GM21515 (cell line): Measurements from ENCODE around the gene KIRREL1.

Experiments used
- ATAC-seq: cut with Tn5 transposase; IDR thresholded peaks from one replicate; pipeline ENCODE4 v1.9.1; 2021; ENCODE audit not compliant: unreplicated experiment

Gene KIRREL1

GRCh38 chr1:157971769-157972168, 21.7 kb upstream of the KIRREL1 start:
- no peak for ATAC-seq

- ATAC-seq: no peak
Observed at GRCh38 chr1:157975228-157975950, 18.1 kb upstream of the KIRREL1 start.

GRCh38 chr1:157976888-157977287, 16.6 kb upstream of the KIRREL1 start:
- no peak for ATAC-seq

GRCh38 chr1:157978586-157979403, 14.7 kb upstream of the KIRREL1 start:
- ATAC-seq: no peak

- no peak for ATAC-seq
Observed at GRCh38 chr1:157982136-157982535, 11.3 kb upstream of the KIRREL1 start.

GRCh38 chr1:157983787-157984186, 9.7 kb upstream of the KIRREL1 start:
- ATAC-seq: no peak

GRCh38 chr1:157984469-157984868, 9.0 kb upstream of the KIRREL1 start:
- no peak for ATAC-seq

GRCh38 chr1:157985473-157985872, 8.0 kb upstream of the KIRREL1 start:
- ATAC-seq: no peak

GRCh38 chr1:157988002-157988401, 5.4 kb upstream of the KIRREL1 start:
- ATAC-seq: no peak

- no peak for ATAC-seq
Observed at GRCh38 chr1:157992031-157992832, 1.2 kb upstream of the KIRREL1 start.

GRCh38 chr1:157992833-157993146, 655 bp upstream of the KIRREL1 start:
- ATAC-seq: no peak

GRCh38 chr1:157993918-157994605, 617 bp downstream of the KIRREL1 start:
- no peak for ATAC-seq

- no peak for ATAC-seq
Observed at GRCh38 chr1:157994704-157995582, 1.5 kb downstream of the KIRREL1 start.

GRCh38 chr1:157995583-157996169, 2.2 kb downstream of the KIRREL1 start:
- no peak for ATAC-seq

- ATAC-seq: no peak
Observed at GRCh38 chr1:157996433-157996832, 3.0 kb downstream of the KIRREL1 start.

- ATAC-seq: no peak
Observed at GRCh38 chr1:158000507-158000906, 7.1 kb downstream of the KIRREL1 start.

GRCh38 chr1:158002022-158002630, 8.7 kb downstream of the KIRREL1 start:
- ATAC-seq: no peak

GRCh38 chr1:158002631-158003405, 9.4 kb downstream of the KIRREL1 start:
- no peak for ATAC-seq

- ATAC-seq: no peak
Observed at GRCh38 chr1:158003406-158003800, 10.0 kb downstream of the KIRREL1 start.
